Measurements from ENCODE around the gene MPV17L2. TPM values are rescaled to one million over a fixed set of nuclear protein-coding genes. Genes with fewer than 3 reads are reported as not detected.
A peak's percentile ranks its signal among the peaks of the same experiment; 100 is the strongest.

Gene MPV17L2
- total RNA-seq, 1 donor from 2014 or later: 9.5 TPM

GRCh38 chr19:18226956-18227780, 34.1 kb downstream of the MPV17L2 start:
- no peak overlapping the region for H3K4me3 ChIP-seq
- no peak for TF ChIP-seq CTCF (IDR thresholded peaks at IDR 0.05)
- no peaks in the 10 kb centered on the region for H3K9me3 ChIP-seq
- no peak for DNase-seq (ENCODE audit: low spot score in 2 of 2)
- H3K27ac ChIP-seq: no peak overlapping the region
- H3K36me3 ChIP-seq: no peaks in the 10 kb centered on the region
- intact Hi-C loops (cut with DNase I): no loop called here
- peaks cover 7 to 15% of the 10 kb centered on the region in 2 donors for H3K4me1 ChIP-seq
- H3K27me3 ChIP-seq: peaks cover 16% of the 10 kb centered on the region

- no peak overlapping the region for H3K4me3 ChIP-seq
- DNase-seq (ENCODE audit: low spot score in 2 of 2): no peak
- intact Hi-C loops (cut with DNase I): no loop called here
- H3K27ac ChIP-seq: no peak overlapping the region
- peaks cover 1 to 3% of the 10 kb centered on the region in 2 donors for H3K9me3 ChIP-seq
- no peak for TF ChIP-seq CTCF (IDR thresholded peaks at IDR 0.05)
- peaks cover 16% of the 10 kb centered on the region for H3K27me3 ChIP-seq
- no peaks in the 10 kb centered on the region for H3K36me3 ChIP-seq
- H3K4me1 ChIP-seq: peaks cover 7 to 15% of the 10 kb centered on the region in 2 donors
These were observed 34.8 kb downstream of the MPV17L2 start for GRCh38 chr19:18227781-18228271.

GRCh38 chr19:18229474-18229873, 36.5 kb downstream of the MPV17L2 start:
- no peak for DNase-seq (ENCODE audit: low spot score in 2 of 2)
- Histone ChIP-seq H3K4me3 (no peak overlapping the region), H3K36me3 (no peaks in the 10 kb centered on the region), H3K27ac (no peak overlapping the region), H3K27me3 (peaks cover 16% of the 10 kb centered on the region), H3K4me1 (peaks cover 7 to 12% of the 10 kb centered on the region in 2 donors), H3K9me3 (peaks cover 8 to 13% of the 10 kb centered on the region in 2 donors)
- TF ChIP-seq CTCF (IDR thresholded peaks at IDR 0.05): peak in 2 of 3 experiments; percentile 31 to 36
- intact Hi-C loops (cut with DNase I): no loop called here

- Histone ChIP-seq H3K27ac (no peak overlapping the region), H3K36me3 (no peaks in the 10 kb centered on the region), H3K9me3 (peaks cover 8 to 13% of the 10 kb centered on the region in 2 donors), H3K27me3 (peaks cover 16% of the 10 kb centered on the region), H3K4me1 (peaks cover 5 to 8% of the 10 kb centered on the region in 2 donors), H3K4me3 (no peak overlapping the region)
- TF ChIP-seq CTCF (IDR thresholded peaks at IDR 0.05): no peak
- intact Hi-C loops (cut with DNase I): no loop called here
- no peak for DNase-seq (ENCODE audit: low spot score in 2 of 2)
These were observed 36.9 kb downstream of the MPV17L2 start for GRCh38 chr19:18229915-18230314.

- intact Hi-C loops (cut with DNase I): no loop called here
- H3K4me1 ChIP-seq: peaks cover 0 to 2% of the 10 kb centered on the region in 2 donors
- no peak for DNase-seq (ENCODE audit: low spot score in 2 of 2)
- no peak overlapping the region for H3K27ac ChIP-seq
- no peak for TF ChIP-seq CTCF (IDR thresholded peaks at IDR 0.05)
- H3K27me3 ChIP-seq: peaks cover 16% of the 10 kb centered on the region
- no peaks in the 10 kb centered on the region for H3K36me3 ChIP-seq
- peaks cover 8 to 13% of the 10 kb centered on the region in 2 donors for H3K9me3 ChIP-seq
- H3K4me3 ChIP-seq: no peak overlapping the region
These were observed 38.1 kb downstream of the MPV17L2 start for GRCh38 chr19:18230941-18231734.
